CD4-positive, alpha-beta T cell treated with Interleukin-15 for 4 hours (primary cell): ENCODE measurements around the gene ABCC3.

Experiments used
- DNase-seq: peaks from one replicate; pipeline ENCODE4 v3.0.0-alpha.2; 2020; ENCODE audit warnings: low spot score

Gene ABCC3

DNA sequence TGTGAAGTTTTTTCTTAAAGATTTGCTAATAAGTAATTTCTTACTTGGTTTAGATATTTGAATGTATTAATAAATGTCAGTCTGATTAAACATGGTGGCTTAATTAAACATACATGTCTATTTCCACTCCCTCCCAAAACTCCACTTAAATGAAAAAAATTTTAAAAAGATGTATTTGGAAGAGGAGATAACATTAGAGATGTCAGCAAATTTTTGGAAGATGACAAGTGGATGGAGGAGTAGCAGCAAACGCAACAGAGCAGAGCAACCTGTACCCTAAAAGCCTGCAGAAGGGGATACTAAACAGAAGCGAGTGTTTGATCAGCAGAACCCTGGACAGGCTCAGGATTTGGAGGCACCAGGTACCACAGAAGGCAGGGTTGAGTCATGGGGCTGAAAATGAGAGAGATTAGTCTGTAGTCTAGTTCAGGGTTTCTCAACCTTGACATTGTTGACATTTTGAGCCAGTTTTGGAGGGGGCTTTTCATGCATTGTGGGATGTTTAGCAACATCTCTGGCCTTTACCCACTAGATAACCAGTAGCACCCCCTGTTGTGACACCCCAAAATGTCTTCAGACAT is 102.5 kb downstream of the ABCC3 start:
- no peak for DNase-seq

- no peak for DNase-seq
Measured at GRCh38 chr17:50739098-50739497, 104.4 kb downstream of the ABCC3 start.
